ENCODE measurements around the gene LACTB. TPM values are rescaled to one million over a fixed set of nuclear protein-coding genes. Genes with fewer than 3 reads are reported as not detected.

The LACTB gene
- 26.1 to 36.2 TPM (median 27.5 TPM) in 5 replicates for total RNA-seq (2022; extraction: Qiagen RNA extraction)

GRCh38 chr15:63121382-63122001 lies at the start of gene LACTB:
LACTB (plus strand) TSS chr15:63121861; CDS start chr15:63121872, 11 bp downstream.

GRCh38 chr15:63157118-63157843 lies 35.6 kb downstream of the LACTB start, which contains the start of gene RPS27L:
RPS27L (minus strand) TSS chr15:63157477; CDS start chr15:63157405, 72 bp downstream.

GRCh38 chr15:63188926-63189871 lies 67.5 kb downstream of the LACTB start, which contains the start of gene RAB8B:
RAB8B (plus strand) TSS chr15:63189606; CDS start chr15:63189625, 19 bp downstream.

Other genes with a start within 250 kb of the LACTB start
- 382 to 512 TPM (median 447 TPM) in 5 replicates for gene TPM1, start 79.1 kb upstream of the LACTB start, total RNA-seq (2022; extraction: Qiagen RNA extraction)
- 321 to 408 TPM (median 384 TPM) in 5 replicates for gene RPS27L, start 35.6 kb downstream of the LACTB start, total RNA-seq (2022; extraction: Qiagen RNA extraction)
- gene RAB8B, start 67.7 kb downstream of the LACTB start, total RNA-seq (2022; extraction: Qiagen RNA extraction), result 8.3 to 20.1 TPM (median 11.6 TPM) in 5 replicates
- gene APH1B, start 155.7 kb downstream of the LACTB start, total RNA-seq (2022; extraction: Qiagen RNA extraction), result 17.0 to 24.8 TPM (median 20.8 TPM) in 5 replicates